Thymus (tissue), 11 donors: Measurements from ENCODE around the gene CTDP1. TPM values are rescaled to one million over a fixed set of nuclear protein-coding genes. Genes with fewer than 3 reads are reported as not detected.
"Not testable (repeated sequence)": the region's sequence is repeated elsewhere in the genome, so short reads cannot be mapped to it uniquely, and the experiment has no call there.

Experiments
- DNase-seq, 9 donors: peaks; one replicate each; pipeline ENCODE4 v3.0.0-alpha.2; 2013; ENCODE audit warnings: low spot score in 9 of 9, low read depth in 6 of 9, missing footprints in 1 of 9
- H3K27ac ChIP-seq, 2 donors: one replicate each; pipeline ENCODE4 v1.5.1; 2013; ENCODE audit warnings: control low read depth in 1 of 2, low read depth in 1 of 2, low read length in 1 of 2, mild to moderate bottlenecking in 1 of 2, moderate library complexity in 1 of 2
- H3K27me3 ChIP-seq, 2 donors: one replicate each; pipeline ENCODE4 v1.5.1; 2013; ENCODE audit warnings: low read length in 1 of 2; ENCODE audit not compliant: control insufficient read depth in 2 of 2, insufficient read depth in 1 of 2
- H3K36me3 ChIP-seq, 2 donors: one replicate each; pipeline ENCODE4 v1.5.1; 2013; ENCODE audit warnings: low read length in 1 of 2, mild to moderate bottlenecking in 1 of 2, moderate library complexity in 1 of 2; ENCODE audit not compliant: control insufficient read depth in 2 of 2, insufficient read depth in 2 of 2
- H3K4me1 ChIP-seq, 2 donors: one replicate each; pipeline ENCODE4 v1.5.1; 2013; ENCODE audit warnings: low read length in 2 of 2; ENCODE audit not compliant: control insufficient read depth in 2 of 2, insufficient read depth in 2 of 2
- H3K4me3 ChIP-seq, 2 donors: one replicate each; pipeline ENCODE4 v1.5.1; 2013; ENCODE audit warnings: low read length in 2 of 2, control low read depth in 1 of 2, mild to moderate bottlenecking in 1 of 2
- H3K9me3 ChIP-seq, 2 donors: one replicate each; pipeline ENCODE4 v1.5.1; 2013; ENCODE audit warnings: low read length in 1 of 2, mild to moderate bottlenecking in 1 of 2; ENCODE audit not compliant: control insufficient read depth in 2 of 2, insufficient read depth in 1 of 2
- WGBS: extraction: QIAGEN DNeasy Blood & Tissue Kit; methylation state at CpG from one replicate; pipeline ENCODE4 v1.1.7; 2013; 5-methylcytosine and 5-hydroxymethylcytosine counted together
- polyA plus RNA-seq: library from polyadenylated mRNA; stranded (reverse); fragments of 200-250 nt; gene quantifications from one replicate; pipeline ENCODE4 v1.2.3, GENCODE V29; 2013
- total RNA-seq: library from RNA; stranded (reverse); fragments of 120-200 nt; gene quantifications from one replicate; pipeline ENCODE4 v1.2.4, GENCODE V29; 2013
- donor health status: healthy.

CTDP1 gene
- total and polyA plus RNA-seq, 2 donors, result 15.4 to 26.4 TPM

DNA sequence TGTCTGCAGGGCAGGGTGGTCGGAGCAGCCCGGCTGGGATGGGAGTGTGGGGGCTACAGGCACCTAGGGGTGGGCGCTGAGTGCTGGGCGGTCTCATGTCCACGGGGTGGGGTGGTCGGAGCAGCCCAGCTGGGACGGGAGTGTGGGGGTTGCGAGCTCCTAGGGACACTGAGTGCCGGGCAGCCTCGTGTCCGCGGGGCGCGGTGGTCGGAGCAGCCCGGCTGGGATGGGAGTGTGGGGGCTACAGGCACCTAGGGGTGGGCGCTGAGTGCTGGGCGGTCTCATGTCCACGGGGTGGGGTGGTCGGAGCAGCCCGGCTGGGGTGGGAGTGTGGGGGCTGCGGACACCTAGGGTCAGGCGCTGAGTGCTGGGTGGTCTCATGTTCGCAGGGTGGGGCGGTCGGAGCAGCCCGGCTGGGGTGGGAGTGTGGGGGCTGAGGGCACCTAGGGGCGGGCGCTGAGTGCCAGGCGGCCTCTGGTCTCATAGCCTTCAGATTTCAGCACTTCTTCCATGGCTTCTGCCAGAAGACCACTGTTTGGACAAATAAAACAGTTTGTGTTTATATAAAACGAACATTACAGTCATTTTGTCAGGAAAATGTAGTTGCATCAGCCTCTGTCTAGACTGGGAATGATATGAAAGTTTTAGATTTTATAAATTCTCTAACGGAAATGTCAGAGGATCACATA lies 14.7 kb downstream of the CTDP1 start:
- not testable (repeated sequence) for H3K27ac ChIP-seq, H3K27me3 ChIP-seq, H3K9me3 ChIP-seq, DNase-seq, H3K4me3 ChIP-seq
- Histone ChIP-seq H3K36me3 (peaks cover 38 to 50% of the 10 kb centered on the region in 2 donors), H3K4me1 (peaks cover 3 to 10% of the 10 kb centered on the region in 2 donors)
- WGBS, result 90% methylated on average over 32 of the region's 32 CpGs

DNA sequence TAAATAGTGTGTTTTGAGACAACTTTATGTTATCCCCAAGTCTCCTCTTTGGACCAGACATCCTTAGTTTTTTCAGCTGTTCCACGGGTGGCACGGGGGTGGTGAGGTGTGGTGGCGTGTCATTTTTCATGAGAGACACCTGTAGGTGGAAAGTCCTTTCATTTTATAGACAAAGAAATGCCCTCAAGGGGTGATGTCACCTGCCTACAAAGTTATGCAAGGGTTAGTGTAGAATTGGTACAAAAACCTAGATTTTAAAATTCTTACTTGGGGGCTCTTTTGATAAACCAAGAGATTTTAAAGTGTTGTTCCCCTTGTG lies 15.3 kb downstream of the CTDP1 start:
- Histone ChIP-seq H3K4me3 (no peak overlapping the region), H3K4me1 (peaks cover 3 to 10% of the 10 kb centered on the region in 2 donors), H3K27ac (no peak overlapping the region), H3K36me3 (peaks cover 42 to 55% of the 10 kb centered on the region in 2 donors), H3K27me3 (no peaks in the 10 kb centered on the region), H3K9me3 (no peaks in the 10 kb centered on the region)
- WGBS, result 96% methylated on average over 3 of the region's 3 CpGs
- DNase-seq, result no peak

DNA sequence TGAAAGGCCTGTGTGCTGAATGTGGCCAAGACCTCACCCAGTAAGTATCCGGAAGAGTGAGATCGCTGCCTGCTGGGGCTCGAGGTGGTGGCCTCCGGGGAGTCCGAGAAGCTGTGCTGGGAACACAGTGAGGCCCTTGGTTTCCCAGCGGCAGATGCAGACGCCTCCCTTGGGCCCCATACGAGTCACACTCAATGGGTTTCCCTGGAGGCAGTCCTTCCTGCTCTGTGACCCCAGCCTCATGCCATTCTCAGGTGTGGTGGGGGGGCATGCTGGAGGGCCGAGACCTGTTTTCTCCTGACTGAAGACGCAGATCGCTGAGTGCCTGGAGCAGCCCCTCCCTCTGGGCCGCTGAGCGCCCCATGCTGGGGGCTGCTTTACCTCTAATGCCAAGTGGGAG lies 15.7 kb downstream of the CTDP1 start:
- no peaks in the 10 kb centered on the region for H3K9me3 ChIP-seq
- no peak for DNase-seq
- H3K4me1 ChIP-seq, result peaks cover 3 to 10% of the 10 kb centered on the region in 2 donors
- WGBS, result 93% methylated on average over 13 of the region's 13 CpGs
- no peaks in the 10 kb centered on the region for H3K27me3 ChIP-seq
- no peak overlapping the region for H3K27ac ChIP-seq
- H3K4me3 ChIP-seq, result no peak overlapping the region
- peaks cover 46 to 59% of the 10 kb centered on the region in 2 donors for H3K36me3 ChIP-seq

DNA sequence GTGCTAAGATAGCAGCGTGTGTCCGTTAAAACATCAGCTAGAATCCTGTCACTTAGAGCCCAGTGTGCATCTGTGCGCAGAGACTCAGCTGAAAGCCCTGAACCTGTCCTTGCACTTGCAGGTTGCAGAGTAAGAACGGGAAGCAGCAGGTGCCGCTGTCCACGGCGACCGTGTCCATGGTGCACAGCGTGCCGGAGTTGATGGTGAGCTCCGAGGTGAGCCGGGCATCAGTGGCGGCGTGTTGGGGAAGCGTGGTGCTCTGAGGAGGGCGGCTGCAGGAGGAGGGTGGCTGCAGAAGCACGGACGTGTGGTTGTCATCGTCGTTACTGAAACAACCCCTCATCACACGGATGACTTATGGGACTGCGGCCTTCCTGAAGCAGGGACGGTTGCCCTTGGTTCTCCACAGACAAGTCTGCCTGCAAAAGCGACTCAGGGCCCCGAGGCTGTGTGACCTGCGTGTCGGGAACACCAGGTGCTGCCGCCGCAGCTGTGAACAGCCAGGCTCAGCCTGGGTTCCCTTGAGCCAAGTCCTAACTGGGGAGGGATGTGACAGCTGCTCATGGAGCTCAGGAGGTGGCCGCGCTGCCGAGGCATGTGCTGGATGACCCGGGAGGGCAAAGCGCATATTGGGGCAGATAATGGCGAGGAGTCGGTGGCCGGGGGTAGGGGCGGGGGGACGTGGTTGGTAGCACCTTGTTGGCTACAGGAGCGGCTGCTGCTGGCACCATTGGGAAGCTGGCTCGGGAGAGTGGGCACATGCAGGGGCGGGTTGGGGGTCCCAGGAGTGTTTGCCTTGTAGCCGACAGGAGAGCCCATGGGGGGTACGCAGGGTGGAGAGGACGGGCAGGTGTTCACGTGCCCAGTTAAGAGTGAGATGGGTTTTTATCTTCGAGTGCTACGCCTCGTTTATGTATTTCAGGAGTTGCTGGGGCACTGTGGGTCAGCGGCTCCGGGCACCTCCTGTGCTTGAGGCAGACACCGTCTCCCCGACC lies 16.6 kb downstream of the CTDP1 start:
- no peaks in the 10 kb centered on the region for H3K9me3 ChIP-seq
- no peak overlapping the region for H3K27ac ChIP-seq
- H3K4me1 ChIP-seq, result peaks cover 0 to 1% of the 10 kb centered on the region in 2 donors
- no peak for DNase-seq
- H3K36me3 ChIP-seq, result peaks cover 52 to 63% of the 10 kb centered on the region in 2 donors
- no peaks in the 10 kb centered on the region for H3K27me3 ChIP-seq
- no peak overlapping the region for H3K4me3 ChIP-seq
- 96% methylated on average over 53 of the region's 53 CpGs for WGBS

DNA sequence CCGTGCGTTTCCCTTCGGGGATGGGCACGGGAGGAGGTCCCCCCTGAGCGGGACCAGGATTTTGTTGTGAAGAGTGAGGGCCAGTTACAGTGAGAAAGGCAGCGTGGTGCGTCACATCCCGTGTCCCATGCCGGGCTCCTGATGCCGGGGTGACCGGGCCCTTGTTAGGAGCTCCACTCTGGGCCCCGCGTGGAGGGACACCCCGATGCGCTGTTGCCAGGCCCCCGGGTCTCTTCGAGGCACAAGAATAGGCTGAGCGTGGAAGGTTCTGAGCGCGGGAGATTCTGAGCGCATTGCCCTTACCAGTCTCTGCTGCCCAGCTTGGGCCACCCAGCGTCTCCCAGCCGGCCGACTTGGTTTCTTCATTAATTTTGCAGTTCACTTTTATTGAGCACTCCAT lies 17.6 kb downstream of the CTDP1 start:
- H3K4me1 ChIP-seq, result no peaks in the 10 kb centered on the region
- DNase-seq, result no peak
- no peaks in the 10 kb centered on the region for H3K9me3 ChIP-seq
- peaks cover 52 to 63% of the 10 kb centered on the region in 2 donors for H3K36me3 ChIP-seq
- no peak overlapping the region for H3K27ac ChIP-seq
- no peaks in the 10 kb centered on the region for H3K27me3 ChIP-seq
- 97% methylated on average over 24 of the region's 24 CpGs for WGBS
- H3K4me3 ChIP-seq, result no peak overlapping the region

DNA sequence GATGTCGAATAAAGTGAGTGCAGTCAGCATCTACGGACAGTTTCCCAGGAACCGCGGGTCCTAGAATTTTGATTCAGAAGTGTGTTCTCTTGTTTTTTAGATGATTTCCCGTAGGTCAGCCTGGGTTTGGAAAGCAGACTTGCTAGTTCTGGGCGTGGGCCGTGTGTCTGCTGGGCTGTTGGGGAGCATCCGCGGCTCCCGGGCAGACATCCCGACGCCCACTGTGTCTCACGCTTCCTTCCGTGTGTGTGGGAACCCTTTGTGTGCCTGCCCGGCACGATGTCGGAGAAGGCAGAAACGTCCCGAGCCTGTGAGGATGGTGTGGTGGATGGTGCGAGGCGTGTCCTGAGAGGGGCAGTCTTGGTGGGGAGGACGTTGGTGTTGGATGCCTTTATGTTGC lies 18.4 kb downstream of the CTDP1 start:
- no peaks in the 10 kb centered on the region for H3K9me3 ChIP-seq
- H3K4me3 ChIP-seq, result no peak overlapping the region
- no peaks in the 10 kb centered on the region for H3K27me3 ChIP-seq
- 98% methylated on average over 22 of the region's 22 CpGs for WGBS
- H3K27ac ChIP-seq, result no peak overlapping the region
- no peaks in the 10 kb centered on the region for H3K4me1 ChIP-seq
- peaks cover 52 to 58% of the 10 kb centered on the region in 2 donors for H3K36me3 ChIP-seq
- DNase-seq, result no peak

DNA sequence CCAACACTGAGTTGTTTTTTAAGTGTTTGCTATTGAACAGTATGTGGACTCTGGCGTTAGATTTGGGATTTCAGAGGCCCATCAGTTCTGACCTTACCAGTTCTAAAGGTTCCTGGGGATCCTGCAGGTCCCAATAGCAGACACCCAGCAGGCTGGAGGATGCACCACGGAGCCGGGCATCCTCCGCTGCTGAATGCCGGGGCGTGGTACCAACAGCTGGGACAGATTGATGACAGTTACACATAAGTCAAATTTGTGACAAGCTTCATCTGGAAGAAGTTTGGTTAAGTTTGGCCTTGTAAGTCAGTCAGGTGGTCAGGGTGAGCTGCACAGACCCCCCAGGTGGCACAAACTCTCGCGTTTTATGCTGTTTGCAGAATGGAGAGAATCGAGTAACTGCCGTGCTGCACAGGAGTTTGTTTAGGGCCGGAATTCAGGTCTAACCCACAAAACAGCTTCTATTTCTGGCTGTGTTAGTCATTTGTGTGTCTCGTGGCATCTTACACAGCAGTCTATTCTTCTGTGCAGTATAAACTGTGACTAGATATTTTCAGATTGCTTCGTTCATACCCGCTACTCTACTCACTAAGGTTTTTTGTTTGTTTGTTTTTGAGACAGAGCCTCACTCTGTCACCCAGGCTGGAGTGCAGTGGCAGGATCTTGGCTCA lies 19.2 kb downstream of the CTDP1 start:
- H3K4me3 ChIP-seq, result no peak overlapping the region
- H3K27ac ChIP-seq, result no peak overlapping the region
- no peaks in the 10 kb centered on the region for H3K4me1 ChIP-seq
- H3K27me3 ChIP-seq, result no peaks in the 10 kb centered on the region
- peaks cover 56 to 59% of the 10 kb centered on the region in 2 donors for H3K36me3 ChIP-seq
- WGBS, result 98% methylated on average over 14 of the region's 14 CpGs
- H3K9me3 ChIP-seq, result no peaks in the 10 kb centered on the region
- no peak for DNase-seq

DNA sequence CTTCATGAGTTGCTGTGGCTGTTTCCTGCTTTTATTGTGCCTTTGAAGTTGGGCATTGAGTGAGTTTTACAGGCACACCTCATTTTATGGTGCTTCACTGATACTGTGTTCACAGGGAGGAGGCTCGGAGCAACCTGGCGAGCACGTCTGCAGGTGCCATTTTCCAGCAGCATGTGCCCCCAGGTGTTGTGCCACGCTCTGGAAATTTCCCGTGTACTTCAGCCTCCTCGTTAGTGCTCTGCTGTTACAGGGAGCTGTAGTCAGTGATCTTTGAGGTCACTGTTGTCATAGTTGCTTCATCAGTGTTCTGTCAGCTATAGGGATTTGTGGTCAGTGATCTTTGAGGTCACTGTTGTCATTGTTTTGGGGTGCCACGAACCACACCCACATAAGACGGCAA lies 20.1 kb downstream of the CTDP1 start:
- peaks cover 61 to 66% of the 10 kb centered on the region in 2 donors for H3K36me3 ChIP-seq
- no peak overlapping the region for H3K27ac ChIP-seq
- no peak overlapping the region for H3K4me3 ChIP-seq
- 97% methylated on average over 8 of the region's 8 CpGs for WGBS
- no peaks in the 10 kb centered on the region for H3K4me1 ChIP-seq
- DNase-seq, result no peak
- H3K27me3 ChIP-seq, result no peaks in the 10 kb centered on the region
- H3K9me3 ChIP-seq, result no peaks in the 10 kb centered on the region

DNA sequence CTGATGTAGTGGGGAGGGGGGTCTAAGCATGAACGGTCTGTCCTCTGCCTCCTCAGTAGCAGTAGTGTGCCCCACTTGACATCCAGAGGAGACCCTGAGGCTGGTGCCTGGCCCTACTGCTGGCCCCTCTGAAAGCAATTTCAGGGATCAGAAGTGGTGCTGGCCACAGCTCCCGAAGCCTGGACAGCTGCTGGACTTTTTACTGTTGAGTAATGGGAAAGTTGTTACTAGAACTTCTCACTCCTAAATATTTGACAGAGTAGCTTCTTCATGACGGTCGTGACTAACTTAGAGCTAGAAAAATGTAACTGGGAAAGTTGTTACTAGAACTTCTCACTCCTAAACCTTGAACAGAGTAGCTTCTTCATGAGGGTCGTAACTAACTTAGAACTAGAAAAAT lies 23.3 kb downstream of the CTDP1 start:
- WGBS, result 98% methylated on average over 5 of the region's 5 CpGs
- Histone ChIP-seq H3K4me3 (no peak overlapping the region), H3K36me3 (peaks cover 62 to 72% of the 10 kb centered on the region in 2 donors), H3K27me3 (no peaks in the 10 kb centered on the region), H3K27ac (no peak overlapping the region), H3K9me3 (no peaks in the 10 kb centered on the region), H3K4me1 (no peaks in the 10 kb centered on the region)
- DNase-seq, result no peak
